Progenitor cell of endocrine pancreas (in vitro differentiated cells): Measurements from ENCODE around the gene CYP4F11. TPM values are rescaled to one million over a fixed set of nuclear protein-coding genes. Genes with fewer than 3 reads are reported as not detected.

ENCODE experiments used
- DNase-seq: peaks from one replicate; pipeline ENCODE4 v3.0.0; 2021; ENCODE audit warnings: low spot score; ENCODE audit not compliant: unreplicated experiment
- H3K27ac Mint-ChIP-seq: 2 replicates; pipeline ENCODE4 v1.8.0; 2021; ENCODE audit warnings: mild to moderate bottlenecking, moderate library complexity, mixed read lengths
- H3K27me3 Mint-ChIP-seq: 2 replicates; pipeline ENCODE4 v1.8.0; 2021; ENCODE audit warnings: mixed read lengths
- H3K36me3 Mint-ChIP-seq: 2 replicates; pipeline ENCODE4 v1.8.0; 2022; ENCODE audit warnings: mixed read lengths; ENCODE audit not compliant: insufficient read depth
- H3K4me1 Mint-ChIP-seq: 2 replicates; pipeline ENCODE4 v1.8.0; 2021; ENCODE audit warnings: low read depth, mixed read lengths
- H3K4me3 Mint-ChIP-seq: 2 replicates; pipeline ENCODE4 v1.8.0; 2021; ENCODE audit warnings: low read depth, mild to moderate bottlenecking, moderate library complexity, mixed read lengths
- H3K9me3 Mint-ChIP-seq: 2 replicates; pipeline ENCODE4 v1.8.0; 2021; ENCODE audit warnings: low read depth, mixed read lengths
- CTCF ChIP-seq: fragments of 200-600 bp; sonication (generic); IDR thresholded peaks from one replicate; pipeline ENCODE4 v1.5.0; 2021; ENCODE audit warnings: antibody characterized with exemption, mild to moderate bottlenecking; ENCODE audit not compliant: unreplicated experiment
- total RNA-seq: library from RNA; stranded (reverse); gene quantifications from 2 replicates; pipeline ENCODE4 v1.2.1, GENCODE V29; 2021

Gene CYP4F11
- total RNA-seq, 1 donor from 2014 or later, result not detected

DNA sequence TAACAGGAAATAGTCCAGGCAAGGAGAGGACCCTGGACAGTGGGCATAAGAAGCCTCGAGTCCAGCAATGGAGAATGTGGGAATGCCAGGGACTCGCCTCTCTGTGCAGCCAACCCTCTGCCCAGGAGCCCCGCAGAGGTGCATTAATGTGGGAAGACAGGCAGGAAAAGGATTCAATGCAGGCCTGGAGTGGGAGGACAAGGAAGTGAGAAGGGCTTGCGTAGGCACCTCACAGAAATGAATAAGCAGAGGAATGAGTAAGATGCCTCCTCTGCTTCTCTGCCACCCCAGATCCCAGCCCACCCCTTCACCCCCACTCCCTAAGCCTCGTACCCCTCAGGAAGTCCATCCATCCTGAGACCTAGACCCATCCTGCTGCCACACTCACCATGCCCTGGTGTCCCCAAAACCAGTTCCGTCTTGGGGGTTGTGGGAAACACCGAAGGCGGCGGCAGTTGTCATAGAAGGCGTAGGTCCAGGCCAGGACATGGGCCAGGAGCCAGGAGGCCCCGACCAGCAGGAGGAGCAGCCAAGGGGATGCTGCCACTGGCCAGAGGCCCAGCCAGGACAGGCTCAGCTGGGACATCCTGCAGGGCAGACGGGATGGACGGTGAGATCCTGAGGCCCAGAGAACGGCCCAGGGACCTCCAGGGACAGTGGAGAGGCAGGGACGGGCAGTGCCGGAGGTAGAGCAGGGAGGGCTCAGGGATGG lies 37.1 kb downstream of the CYP4F11 start:
- H3K4me3 Mint-ChIP-seq, result no peak overlapping the region
- DNase-seq, result no peak
- H3K9me3 Mint-ChIP-seq, result peaks cover 53% of the 10 kb centered on the region
- no peaks in the 10 kb centered on the region for H3K27me3 Mint-ChIP-seq
- H3K36me3 Mint-ChIP-seq, result no peaks in the 10 kb centered on the region
- no peak overlapping the region for H3K27ac Mint-ChIP-seq
- no peaks in the 10 kb centered on the region for H3K4me1 Mint-ChIP-seq
- TF ChIP-seq CTCF, result no peak

DNA sequence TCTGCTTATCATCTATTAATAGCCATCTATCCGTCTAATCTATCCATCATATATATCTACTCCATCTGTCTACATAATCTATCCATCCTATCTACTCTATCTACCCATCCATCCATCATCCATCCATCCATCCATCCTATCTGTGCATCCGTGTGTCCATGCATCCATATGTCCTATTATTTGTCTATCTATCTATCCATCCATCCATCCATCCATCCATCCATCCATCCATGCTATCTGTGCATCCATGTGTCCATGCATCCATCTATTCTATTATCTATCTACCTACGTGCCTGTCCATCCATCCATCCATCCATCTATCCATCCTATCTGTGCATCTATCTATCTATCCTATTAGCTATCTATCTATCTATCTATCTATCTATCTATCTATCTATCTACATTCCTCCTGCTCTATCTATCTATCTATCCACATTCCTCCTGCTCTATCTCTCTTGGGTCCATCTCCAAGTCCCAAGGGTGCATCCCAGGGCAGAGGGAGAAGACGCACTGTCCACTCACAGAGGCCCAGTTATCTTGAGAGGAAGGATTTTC lies 38.4 kb downstream of the CYP4F11 start:
- Mint-ChIP-seq H3K36me3 (no peaks in the 10 kb centered on the region), H3K27me3 (no peaks in the 10 kb centered on the region), H3K4me1 (no peaks in the 10 kb centered on the region), H3K27ac (no peak overlapping the region), H3K4me3 (no peak overlapping the region), H3K9me3 (peaks cover 48% of the 10 kb centered on the region)
- no peak for TF ChIP-seq CTCF
- DNase-seq, result no peak

GRCh38 chr19:15894359-15894758 lies 40.0 kb downstream of the CYP4F11 start:
- no peak for TF ChIP-seq CTCF
- Mint-ChIP-seq H3K9me3 (peaks cover 42% of the 10 kb centered on the region), H3K36me3 (no peaks in the 10 kb centered on the region), H3K27me3 (no peaks in the 10 kb centered on the region), H3K4me3 (no peak overlapping the region), H3K4me1 (no peaks in the 10 kb centered on the region), H3K27ac (no peak overlapping the region)
- DNase-seq, result no peak

GRCh38 chr19:15893477-15893876 lies 40.9 kb downstream of the CYP4F11 start:
- Mint-ChIP-seq H3K9me3 (peaks cover 42% of the 10 kb centered on the region), H3K27me3 (no peaks in the 10 kb centered on the region)
- no peak for DNase-seq

GRCh38 chr19:15892012-15892411 lies 42.3 kb downstream of the CYP4F11 start:
- peaks cover 37% of the 10 kb centered on the region for H3K9me3 Mint-ChIP-seq
- H3K27ac Mint-ChIP-seq, result no peak overlapping the region
- H3K36me3 Mint-ChIP-seq, result no peaks in the 10 kb centered on the region
- no peak for DNase-seq
- H3K4me1 Mint-ChIP-seq, result no peaks in the 10 kb centered on the region
- no peaks in the 10 kb centered on the region for H3K27me3 Mint-ChIP-seq
- no peak for TF ChIP-seq CTCF
- H3K4me3 Mint-ChIP-seq, result no peak overlapping the region

More at GRCh38 chr19:15893477-15893876, 40.9 kb downstream of the CYP4F11 start:
- H3K4me3 Mint-ChIP-seq, result no peak overlapping the region
- TF ChIP-seq CTCF, result no peak
- H3K36me3 Mint-ChIP-seq, result no peaks in the 10 kb centered on the region
- no peak overlapping the region for H3K27ac Mint-ChIP-seq
- no peaks in the 10 kb centered on the region for H3K4me1 Mint-ChIP-seq
